IPS DF 6.9 (cell line): ENCODE measurements around the gene SYNGAP1.

Experiments
- DNase-seq: peaks from one replicate; pipeline ENCODE4 v3.0.0-alpha.2; 2013; ENCODE audit warnings: low read depth, low spot score
- H3K27ac ChIP-seq: one replicate; pipeline ENCODE4 v1.5.1; 2013; ENCODE audit warnings: low read length, control low read depth
- H3K27me3 ChIP-seq: 2 replicates; pipeline ENCODE4 v1.6.1; 2013; ENCODE audit warnings: mild to moderate bottlenecking, low read length; ENCODE audit not compliant: control insufficient read depth, insufficient read depth
- H3K36me3 ChIP-seq: 2 replicates; pipeline ENCODE4 v1.6.1; 2013; ENCODE audit warnings: low read length; ENCODE audit not compliant: control insufficient read depth, insufficient read depth
- H3K4me1 ChIP-seq: 2 replicates; pipeline ENCODE4 v1.6.1; 2013; ENCODE audit warnings: low read length; ENCODE audit not compliant: control insufficient read depth, insufficient read depth
- H3K4me3 ChIP-seq: 2 replicates; pipeline ENCODE4 v1.5.1; 2013; ENCODE audit warnings: mild to moderate bottlenecking, low read length
- H3K9me3 ChIP-seq: 2 replicates; pipeline ENCODE4 v1.6.1; 2013; ENCODE audit warnings: low read length, inconsistent platforms; ENCODE audit not compliant: control insufficient read depth, insufficient read depth
- WGBS: extraction: QIAGEN DNeasy Blood & Tissue Kit; methylation state at CpG from one replicate; pipeline ENCODE4 v1.1.7; 2013; ENCODE audit warnings: mixed read lengths, missing lambda C conversion rate; ENCODE audit not compliant: insufficient read length, insufficient coverage; 5-methylcytosine and 5-hydroxymethylcytosine counted together

SYNGAP1 gene

DNA sequence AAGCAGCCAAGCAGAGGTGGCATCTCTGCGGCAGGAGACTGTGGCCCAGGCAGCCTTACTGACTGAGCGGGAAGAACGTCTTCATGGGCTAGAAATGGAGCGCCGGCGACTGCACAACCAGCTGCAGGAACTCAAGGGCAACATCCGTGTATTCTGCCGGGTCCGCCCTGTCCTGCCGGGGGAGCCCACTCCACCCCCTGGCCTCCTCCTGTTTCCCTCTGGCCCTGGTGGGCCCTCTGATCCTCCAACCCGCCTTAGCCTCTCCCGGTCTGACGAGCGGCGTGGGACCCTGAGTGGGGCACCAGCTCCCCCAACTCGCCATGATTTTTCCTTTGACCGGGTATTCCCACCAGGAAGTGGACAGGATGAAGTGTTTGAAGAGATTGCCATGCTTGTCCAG is 15.0 kb upstream of the SYNGAP1 start:
- peaks cover 36% of the 10 kb centered on the region for H3K36me3 ChIP-seq
- no CpG with 5 or more reads among the region's 17 CpGs for WGBS

DNA sequence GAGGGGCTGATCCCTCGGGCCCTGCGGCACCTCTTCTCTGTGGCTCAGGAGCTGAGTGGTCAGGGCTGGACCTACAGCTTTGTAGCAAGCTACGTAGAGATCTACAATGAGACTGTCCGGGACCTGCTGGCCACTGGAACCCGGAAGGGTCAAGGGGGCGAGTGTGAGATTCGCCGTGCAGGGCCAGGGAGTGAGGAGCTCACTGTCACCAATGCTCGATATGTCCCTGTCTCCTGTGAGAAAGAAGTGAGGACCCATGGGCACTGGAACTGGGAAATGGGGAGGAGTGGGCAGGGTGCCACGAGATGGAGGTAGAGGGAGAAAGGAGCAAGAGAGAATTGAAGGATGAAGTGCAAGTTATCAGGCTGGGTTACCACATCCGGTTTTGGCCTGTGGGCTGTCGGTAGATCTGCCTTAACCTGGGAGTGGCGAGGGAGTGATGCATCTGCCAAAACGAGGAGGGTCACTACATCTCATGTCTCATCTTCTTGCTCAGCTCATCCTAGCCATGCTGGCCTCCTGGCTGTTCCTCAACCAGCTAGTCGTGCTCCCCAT is 14.4 kb upstream of the SYNGAP1 start:
- no peaks in the 10 kb centered on the region; the same call in 1 of the 2 replicates for H3K4me1 ChIP-seq
- H3K4me3 ChIP-seq = no peak overlapping the region
- WGBS = no CpG with 5 or more reads among the region's 15 CpGs
- H3K9me3 ChIP-seq = no peaks in the 10 kb centered on the region
- peaks cover 36% of the 10 kb centered on the region for H3K36me3 ChIP-seq
- H3K27me3 ChIP-seq = no peaks in the 10 kb centered on the region
- no peak for DNase-seq
- no peak overlapping the region for H3K27ac ChIP-seq

More for the DNA sequence above, 15.0 kb upstream of the SYNGAP1 start:
- H3K4me1 ChIP-seq = no peaks in the 10 kb centered on the region; the same call in 1 of the 2 replicates
- no peak overlapping the region for H3K4me3 ChIP-seq
- H3K27ac ChIP-seq = no peak overlapping the region
- no peaks in the 10 kb centered on the region for H3K27me3 ChIP-seq
- no peak for DNase-seq
- H3K9me3 ChIP-seq = no peaks in the 10 kb centered on the region

DNA sequence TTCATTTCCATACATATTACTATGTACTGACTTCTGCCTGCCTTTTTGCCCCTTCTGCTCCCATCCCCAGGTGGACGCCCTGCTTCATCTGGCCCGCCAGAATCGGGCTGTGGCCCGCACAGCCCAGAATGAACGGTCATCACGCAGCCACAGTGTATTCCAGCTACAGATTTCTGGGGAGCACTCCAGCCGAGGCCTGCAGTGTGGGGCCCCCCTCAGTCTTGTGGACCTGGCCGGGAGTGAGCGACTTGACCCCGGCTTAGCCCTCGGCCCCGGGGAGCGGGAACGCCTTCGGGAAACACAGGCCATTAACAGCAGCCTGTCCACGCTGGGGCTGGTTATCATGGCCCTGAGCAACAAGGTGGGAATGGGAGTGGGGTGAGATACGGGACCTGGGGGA is 13.7 kb upstream of the SYNGAP1 start:
- no CpG with 5 or more reads among the region's 17 CpGs for WGBS
- Histone ChIP-seq H3K27ac (no peak overlapping the region), H3K36me3 (peaks cover 36% of the 10 kb centered on the region), H3K4me1 (no peaks in the 10 kb centered on the region; the same call in 1 of the 2 replicates), H3K27me3 (no peaks in the 10 kb centered on the region), H3K9me3 (no peaks in the 10 kb centered on the region), H3K4me3 (no peak overlapping the region)
- DNase-seq = no peak

DNA sequence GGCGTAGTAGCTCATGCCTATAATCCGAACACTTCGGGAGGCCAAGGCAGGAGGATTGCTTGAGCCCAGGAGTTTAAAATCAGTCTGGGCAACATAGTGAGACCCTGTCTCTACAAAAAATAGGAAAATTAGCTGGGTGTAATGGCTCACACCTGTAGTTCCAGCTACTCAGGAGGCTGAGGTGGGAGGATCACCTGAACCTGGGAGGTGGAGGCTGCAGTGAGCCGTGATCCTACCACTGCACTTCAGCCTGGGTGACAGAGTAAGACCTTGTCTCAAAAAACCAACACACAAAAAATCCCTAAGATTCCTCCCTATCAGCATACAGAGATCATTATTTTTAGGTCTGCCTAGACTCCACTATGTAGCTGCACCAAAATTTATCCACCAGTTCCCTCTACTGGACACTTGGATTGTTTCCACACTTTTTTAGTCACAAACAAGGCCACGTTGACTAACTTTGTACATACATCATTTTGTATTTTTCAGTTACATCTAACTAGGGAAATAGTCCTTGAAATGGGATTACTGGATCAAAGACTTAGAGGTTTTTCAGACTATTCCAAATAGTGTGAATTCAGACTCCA is 12.6 kb upstream of the SYNGAP1 start:
- H3K36me3 ChIP-seq = peaks cover 36% of the 10 kb centered on the region
- H3K27me3 ChIP-seq = no peaks in the 10 kb centered on the region
- H3K4me3 ChIP-seq = no peak overlapping the region
- H3K4me1 ChIP-seq = no peaks in the 10 kb centered on the region; the same call in 1 of the 2 replicates
- H3K27ac ChIP-seq = no peak overlapping the region
- no CpG with 5 or more reads among the region's 5 CpGs for WGBS
- no peak for DNase-seq
- no peaks in the 10 kb centered on the region for H3K9me3 ChIP-seq

DNA sequence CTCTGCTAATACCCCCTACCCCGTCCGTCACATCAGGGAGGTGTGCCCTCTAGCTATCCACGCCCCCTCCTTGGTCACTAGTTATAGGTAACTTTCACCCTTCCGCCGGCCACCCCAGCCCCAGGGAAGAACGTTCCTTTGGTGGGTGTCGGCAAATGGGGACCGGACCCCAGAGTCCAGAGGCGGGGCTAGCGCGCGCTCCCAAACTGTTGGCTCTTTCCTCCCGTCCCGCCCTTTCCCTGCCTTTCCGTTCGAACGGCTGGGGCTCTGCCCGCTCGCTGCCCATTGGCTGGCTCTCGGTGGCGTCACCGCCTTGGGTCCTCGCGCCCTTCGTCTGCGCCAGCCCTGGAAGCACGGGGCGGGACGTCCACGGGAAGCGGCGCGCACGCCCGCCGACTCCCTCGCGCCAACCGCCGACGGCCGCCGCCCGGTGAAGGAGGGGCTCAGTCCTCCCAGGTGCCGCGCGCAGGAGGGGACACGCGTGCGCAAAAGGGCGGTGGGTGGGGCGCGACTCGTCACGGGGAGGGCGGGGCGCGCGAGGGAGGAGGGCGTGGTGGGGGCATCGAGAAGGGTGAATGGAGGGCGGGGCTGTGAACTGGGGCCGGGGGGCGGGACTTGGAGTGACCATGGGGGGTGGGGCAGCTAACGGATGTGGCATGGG is 9.7 kb upstream of the SYNGAP1 start:
- Histone ChIP-seq H3K4me1 (no peaks in the 10 kb centered on the region; the same call in 1 of the 2 replicates), H3K9me3 (no peaks in the 10 kb centered on the region), H3K4me3 (peak overlapping the region; percentile 91; the same call in 1 of the 2 replicates), H3K27ac (no peak overlapping the region), H3K27me3 (no peaks in the 10 kb centered on the region), H3K36me3 (peaks cover 21% of the 10 kb centered on the region)
- peak; percentile 97 for DNase-seq
- WGBS = no CpG with 5 or more reads among the region's 65 CpGs

DNA sequence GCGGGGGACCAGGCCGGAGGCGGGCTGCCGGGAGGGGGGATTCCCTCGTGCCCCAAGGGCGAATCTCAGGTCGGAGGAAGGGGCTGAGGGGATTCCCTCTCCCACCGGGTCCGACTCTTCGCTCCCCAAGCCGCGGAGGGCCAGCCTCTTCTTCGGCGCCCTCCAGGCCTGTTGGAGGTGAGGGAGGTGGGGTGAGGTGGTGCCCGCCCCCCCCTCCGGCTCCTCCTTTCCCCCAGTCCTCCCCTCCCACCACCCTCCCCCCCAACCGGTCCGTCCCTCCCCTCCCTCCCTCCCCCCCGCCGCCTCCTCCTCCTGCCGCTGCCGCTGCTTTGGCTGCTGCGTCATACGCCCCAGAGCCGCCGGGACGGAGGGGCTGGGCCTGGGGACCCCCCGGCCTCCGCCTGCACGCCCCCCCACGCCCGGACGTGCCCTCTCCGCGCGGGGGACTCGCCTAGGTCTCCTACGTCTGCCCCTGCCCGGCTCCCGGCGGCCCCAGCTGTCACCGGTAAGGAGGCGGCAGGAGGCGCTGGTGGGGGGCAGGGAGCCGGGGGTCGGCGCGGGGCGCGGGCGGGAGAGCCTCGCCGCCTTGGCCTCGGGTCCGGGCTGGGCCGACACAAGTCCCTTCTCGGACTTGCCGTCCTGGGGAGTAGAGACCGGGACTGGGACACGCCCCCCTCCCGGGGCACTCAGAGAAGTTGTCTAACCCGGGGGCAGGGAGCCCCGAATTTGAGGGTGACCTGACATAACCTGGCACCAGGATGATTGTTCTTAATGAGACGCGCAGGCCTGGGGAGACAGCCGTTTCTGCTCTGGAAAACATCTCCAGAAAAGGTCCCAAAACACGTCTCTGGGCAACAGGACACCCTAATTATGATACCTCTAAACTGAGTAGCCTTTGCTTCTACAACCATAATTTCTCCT is 8.9 kb upstream of the SYNGAP1 start, which contains the start of gene PHF1:
Gene PHF1, plus strand, starts transcription at position 304 of the 921 bp plus-strand sequence. CDS start 1,250 bp downstream, outside the sequence.
- peaks cover 16% of the 10 kb centered on the region for H3K36me3 ChIP-seq
- DNase-seq = no peak
- H3K9me3 ChIP-seq = no peaks in the 10 kb centered on the region
- H3K4me3 ChIP-seq = peak within 1 kb of the TSS; percentile 91; the same call in 1 of the 2 replicates
- no peaks in the 10 kb centered on the region for H3K27me3 ChIP-seq
- WGBS = no CpG with 5 or more reads among the region's 67 CpGs
- no peaks in the 10 kb centered on the region; the same call in 1 of the 2 replicates for H3K4me1 ChIP-seq
- H3K27ac ChIP-seq = no peak within 1 kb of the TSS

DNA sequence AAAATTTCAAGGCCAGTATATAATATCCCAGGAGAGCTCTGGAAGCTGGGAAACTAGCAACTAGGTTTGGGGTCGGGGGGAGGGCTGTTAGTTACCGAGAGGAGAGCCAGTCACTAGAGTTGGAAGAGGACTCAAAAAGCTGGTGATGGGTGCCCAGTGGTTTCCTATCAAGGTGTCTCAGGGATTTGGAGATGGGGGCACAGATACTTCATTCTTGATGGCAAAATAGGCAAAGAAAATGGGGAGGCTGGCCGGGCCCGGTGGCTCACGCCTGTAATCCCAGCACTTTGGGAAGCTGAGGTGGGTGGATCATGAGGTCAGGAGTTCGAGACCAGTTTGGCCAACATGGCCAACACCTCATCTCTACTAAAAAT is 8.2 kb upstream of the SYNGAP1 start:
- no CpG with 5 or more reads among the region's 6 CpGs for WGBS
- Histone ChIP-seq H3K4me1 (no peaks in the 10 kb centered on the region; the same call in 1 of the 2 replicates), H3K27me3 (no peaks in the 10 kb centered on the region), H3K9me3 (no peaks in the 10 kb centered on the region), H3K36me3 (peaks cover 10% of the 10 kb centered on the region; the same call in 1 of the 2 replicates), H3K4me3 (peak overlapping the region; percentile 91; the same call in 1 of the 2 replicates), H3K27ac (no peak overlapping the region)
- DNase-seq = no peak

DNA sequence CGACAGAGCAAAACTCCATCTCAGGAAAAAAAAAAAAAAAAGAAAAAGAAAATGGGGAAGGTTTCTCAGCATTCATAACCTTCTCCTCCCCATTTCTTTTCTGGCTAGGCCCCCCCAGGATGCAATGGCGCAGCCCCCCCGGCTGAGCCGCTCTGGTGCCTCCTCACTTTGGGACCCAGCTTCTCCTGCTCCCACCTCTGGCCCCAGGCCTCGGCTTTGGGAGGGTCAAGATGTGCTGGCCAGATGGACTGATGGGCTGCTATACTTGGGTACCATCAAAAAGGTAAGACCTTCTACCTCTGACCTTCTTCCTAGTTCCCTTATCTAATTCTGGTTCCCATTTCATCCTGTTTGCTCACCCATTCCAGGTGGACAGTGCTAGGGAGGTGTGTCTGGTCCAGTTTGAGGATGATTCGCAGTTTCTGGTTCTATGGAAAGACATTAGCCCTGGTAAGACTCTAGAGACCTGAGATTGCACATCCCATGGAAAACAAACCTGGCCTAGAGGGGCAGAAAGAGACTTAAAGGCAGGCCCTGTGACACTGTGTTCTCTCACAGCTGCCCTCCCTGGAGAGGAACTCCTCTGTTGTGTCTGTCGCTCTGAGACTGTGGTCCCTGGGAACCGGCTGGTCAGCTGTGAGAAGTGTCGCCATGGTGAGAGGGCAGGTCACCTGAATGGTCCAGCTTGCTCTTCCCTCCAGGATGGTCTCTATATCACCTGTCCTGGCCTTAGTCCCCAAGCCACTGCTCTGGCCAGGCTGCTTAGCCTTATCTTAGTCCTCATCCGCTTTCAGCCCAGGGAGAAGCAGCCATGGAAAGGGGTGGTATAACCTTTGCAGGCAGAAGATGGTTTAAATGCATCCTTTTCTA is 7.5 kb upstream of the SYNGAP1 start:
- no peak overlapping the region for H3K4me3 ChIP-seq
- H3K36me3 ChIP-seq = peaks cover 9% of the 10 kb centered on the region; the same call in 1 of the 2 replicates
- no peak overlapping the region for H3K27ac ChIP-seq
- no peak for DNase-seq
- no CpG with 5 or more reads among the region's 10 CpGs for WGBS
- H3K4me1 ChIP-seq = no peaks in the 10 kb centered on the region; the same call in 1 of the 2 replicates
- H3K9me3 ChIP-seq = no peaks in the 10 kb centered on the region
- H3K27me3 ChIP-seq = no peaks in the 10 kb centered on the region

DNA sequence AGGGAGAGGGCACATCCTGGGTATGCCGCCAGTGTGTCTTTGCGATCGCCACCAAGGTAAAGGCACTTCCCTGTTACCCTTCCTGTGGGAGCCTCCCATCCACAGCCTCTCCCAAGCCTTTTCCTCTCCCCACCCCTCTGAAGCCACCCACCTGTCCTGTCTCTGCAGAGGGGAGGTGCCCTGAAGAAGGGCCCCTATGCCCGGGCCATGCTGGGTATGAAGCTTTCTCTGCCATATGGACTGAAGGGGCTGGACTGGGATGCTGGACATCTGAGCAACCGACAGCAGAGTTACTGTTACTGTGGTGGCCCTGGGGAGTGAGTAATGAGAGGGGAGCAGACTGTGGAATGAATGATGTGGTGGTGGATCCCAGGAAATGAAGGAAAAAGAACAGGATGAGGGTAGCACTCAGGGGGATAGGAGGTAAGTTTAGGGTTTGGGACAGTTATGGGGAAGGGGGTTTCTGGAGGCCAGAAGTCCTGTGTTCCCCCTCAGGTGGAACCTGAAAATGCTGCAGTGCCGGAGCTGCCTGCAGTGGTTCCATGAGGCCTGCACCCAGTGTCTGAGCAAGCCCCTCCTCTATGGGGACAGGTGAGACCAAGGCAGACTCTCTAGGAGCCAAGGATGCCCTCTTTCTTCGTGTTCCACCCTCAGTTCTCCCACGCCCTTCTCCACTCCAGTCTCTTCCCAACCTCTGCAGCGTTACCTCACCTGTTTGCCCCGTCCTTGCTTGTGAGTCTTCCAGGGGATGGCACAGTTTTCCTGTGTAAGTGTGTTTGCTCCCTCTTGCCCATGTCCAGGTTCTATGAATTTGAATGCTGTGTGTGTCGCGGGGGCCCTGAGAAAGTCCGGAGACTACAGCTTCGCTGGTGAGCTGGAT is 6.4 kb upstream of the SYNGAP1 start:
- WGBS = no CpG with 5 or more reads among the region's 14 CpGs
- H3K4me3 ChIP-seq = no peak overlapping the region

More for the DNA sequence above, 6.4 kb upstream of the SYNGAP1 start:
- Histone ChIP-seq H3K36me3 (peaks cover 9% of the 10 kb centered on the region; the same call in 1 of the 2 replicates), H3K27me3 (no peaks in the 10 kb centered on the region), H3K27ac (no peak overlapping the region), H3K9me3 (no peaks in the 10 kb centered on the region), H3K4me1 (peaks cover under 1% of the 10 kb centered on the region; the same call in 1 of the 2 replicates)
- DNase-seq = no peak
